Measurements from ENCODE around the gene SYT7.

Gene SYT7

DNA sequence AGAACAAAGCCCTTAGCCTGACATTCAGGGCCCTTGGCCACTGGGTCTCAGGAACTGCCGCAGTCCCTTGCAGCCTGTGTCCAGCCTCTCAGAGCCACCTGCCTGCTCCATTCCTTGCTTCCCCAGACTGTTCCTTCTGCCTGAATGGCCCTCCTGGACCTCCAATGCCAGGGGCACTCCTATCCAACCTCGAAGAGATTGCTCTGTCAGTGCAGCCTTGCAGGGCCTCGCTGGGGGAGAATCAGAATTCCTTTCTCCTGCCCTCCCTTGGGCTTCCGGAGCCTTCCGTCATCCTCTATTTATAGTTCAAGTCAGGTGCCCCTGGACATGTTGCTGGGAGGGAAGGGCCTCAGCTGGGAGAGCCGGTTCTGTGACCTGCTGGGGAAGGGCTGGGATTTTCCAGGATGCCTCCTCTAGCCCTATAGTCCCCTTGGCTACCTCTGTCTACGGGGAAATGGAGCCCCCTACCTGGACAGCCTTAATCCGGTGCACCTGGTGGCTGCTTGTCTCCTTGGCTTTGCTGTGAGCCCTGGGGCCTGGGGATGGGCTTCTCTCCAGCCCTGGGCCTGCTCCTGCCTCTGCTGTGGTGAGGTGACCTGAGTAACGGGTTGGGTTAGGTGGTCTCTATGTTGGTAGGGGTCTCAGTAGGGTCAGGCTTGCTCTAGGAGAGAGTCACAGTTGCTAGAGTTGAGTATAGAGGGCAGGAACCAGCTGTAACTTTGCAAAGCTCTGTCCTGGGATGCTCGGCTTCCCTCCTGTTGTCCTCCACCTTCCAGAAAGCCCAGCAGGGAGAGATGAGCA is 45.9 kb upstream of the SYT7 start:
- in situ Hi-C loops (cut with MboI; ENCODE audit: low sequenced_read_pairs, unreplicated experiment) = no loop called here
- TF ChIP-seq, protein P1, sequence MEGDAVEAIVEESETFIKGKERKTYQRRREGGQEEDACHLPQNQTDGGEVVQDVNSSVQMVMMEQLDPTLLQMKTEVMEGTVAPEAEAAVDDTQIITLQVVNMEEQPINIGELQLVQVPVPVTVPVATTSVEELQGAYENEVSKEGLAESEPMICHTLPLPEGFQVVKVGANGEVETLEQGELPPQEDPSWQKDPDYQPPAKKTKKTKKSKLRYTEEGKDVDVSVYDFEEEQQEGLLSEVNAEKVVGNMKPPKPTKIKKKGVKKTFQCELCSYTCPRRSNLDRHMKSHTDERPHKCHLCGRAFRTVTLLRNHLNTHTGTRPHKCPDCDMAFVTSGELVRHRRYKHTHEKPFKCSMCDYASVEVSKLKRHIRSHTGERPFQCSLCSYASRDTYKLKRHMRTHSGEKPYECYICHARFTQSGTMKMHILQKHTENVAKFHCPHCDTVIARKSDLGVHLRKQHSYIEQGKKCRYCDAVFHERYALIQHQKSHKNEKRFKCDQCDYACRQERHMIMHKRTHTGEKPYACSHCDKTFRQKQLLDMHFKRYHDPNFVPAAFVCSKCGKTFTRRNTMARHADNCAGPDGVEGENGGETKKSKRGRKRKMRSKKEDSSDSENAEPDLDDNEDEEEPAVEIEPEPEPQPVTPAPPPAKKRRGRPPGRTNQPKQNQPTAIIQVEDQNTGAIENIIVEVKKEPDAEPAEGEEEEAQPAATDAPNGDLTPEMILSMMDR (IDR thresholded peaks at IDR 0.05; ENCODE audit: borderline replicate concordance, control extremely low read depth, extremely low read depth, insufficient read depth, missing control alignments) = no peak
- DNase-seq (ENCODE audit: low spot score) = no peak

DNA sequence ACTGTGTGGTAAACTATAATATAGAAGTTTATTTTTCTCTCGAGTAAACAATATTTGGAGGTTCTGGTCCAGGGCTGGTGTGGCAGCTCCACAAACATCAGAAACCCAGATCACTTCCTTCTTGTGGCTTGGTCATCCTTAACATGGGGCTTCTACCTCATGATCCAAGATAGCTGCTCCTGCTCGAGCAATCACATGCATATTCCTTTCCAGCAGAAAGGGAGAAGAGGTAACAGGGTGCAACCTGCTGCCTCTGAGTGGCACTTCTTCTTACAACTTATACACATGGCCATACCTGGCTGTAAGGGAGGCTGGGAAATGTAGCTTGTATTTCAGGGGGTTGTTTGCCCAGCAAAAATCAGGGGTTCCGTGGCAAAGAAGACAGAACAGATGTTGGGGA is 44.6 kb upstream of the SYT7 start:
- no peak for DNase-seq (ENCODE audit: low spot score)
- TF ChIP-seq, protein P1 (IDR thresholded peaks at IDR 0.05; ENCODE audit: borderline replicate concordance, control extremely low read depth, extremely low read depth, insufficient read depth, missing control alignments) = no peak
- in situ Hi-C loops (cut with MboI; ENCODE audit: low sequenced_read_pairs, unreplicated experiment) = no loop called here

DNA sequence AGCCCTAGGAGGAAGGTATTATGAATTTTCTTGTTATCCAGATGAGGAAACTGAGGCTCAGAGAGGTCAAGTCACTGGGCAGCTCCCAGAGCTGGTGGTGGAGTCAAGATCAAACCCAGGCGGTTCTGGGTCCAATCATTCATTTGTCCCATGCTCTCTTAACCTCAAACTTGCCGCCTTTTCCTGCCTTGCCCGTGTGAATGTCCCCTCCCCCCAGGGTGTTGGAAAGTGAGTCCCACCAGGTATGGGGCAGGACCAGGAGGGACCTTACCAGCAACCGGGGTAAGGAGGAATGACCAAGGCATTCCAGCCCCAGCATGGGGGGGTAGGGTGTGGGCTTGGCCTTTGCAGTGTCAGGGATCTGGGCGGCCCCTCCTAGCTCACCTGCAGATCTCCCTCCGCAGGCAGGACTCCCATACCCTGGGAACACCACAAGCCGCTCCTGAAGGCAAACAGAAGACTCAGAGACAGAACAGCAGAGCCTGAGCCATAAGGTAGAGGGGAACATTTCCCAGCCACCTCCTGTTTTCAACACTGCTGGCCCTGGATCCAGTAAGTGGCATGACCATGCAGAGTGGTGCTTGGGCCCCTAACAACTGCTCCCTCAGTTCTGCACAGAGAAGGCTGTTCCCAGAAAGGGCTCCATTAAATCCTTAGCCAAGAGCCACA is 41.2 kb upstream of the SYT7 start:
- no peak for DNase-seq (ENCODE audit: low spot score)
- TF ChIP-seq, protein P1 (IDR thresholded peaks at IDR 0.05; ENCODE audit: borderline replicate concordance, control extremely low read depth, extremely low read depth, insufficient read depth, missing control alignments) = no peak
- in situ Hi-C loops (cut with MboI; ENCODE audit: low sequenced_read_pairs, unreplicated experiment) = no loop called here

GRCh38 chr11:61619471-61620226 is 38.8 kb upstream of the SYT7 start:
- in situ Hi-C loops (cut with MboI; ENCODE audit: low sequenced_read_pairs, unreplicated experiment) = no loop called here
- DNase-seq (ENCODE audit: low spot score) = no peak
- TF ChIP-seq, protein P1 (IDR thresholded peaks at IDR 0.05; ENCODE audit: borderline replicate concordance, control extremely low read depth, extremely low read depth, insufficient read depth, missing control alignments) = no peak

GRCh38 chr11:61618978-61619377 is 38.1 kb upstream of the SYT7 start:
- in situ Hi-C loops (cut with MboI; ENCODE audit: low sequenced_read_pairs, unreplicated experiment) = no loop called here
- DNase-seq (ENCODE audit: low spot score) = no peak
- TF ChIP-seq, protein P1 (IDR thresholded peaks at IDR 0.05; ENCODE audit: borderline replicate concordance, control extremely low read depth, extremely low read depth, insufficient read depth, missing control alignments) = no peak

- TF ChIP-seq, protein P1 (IDR thresholded peaks at IDR 0.05; ENCODE audit: borderline replicate concordance, control extremely low read depth, extremely low read depth, insufficient read depth, missing control alignments) = no peak
- in situ Hi-C loops (cut with MboI; ENCODE audit: low sequenced_read_pairs, unreplicated experiment) = no loop called here
Observed at GRCh38 chr11:61617515-61617914, 36.6 kb upstream of the SYT7 start.

More at GRCh38 chr11:61617515-61617914, 36.6 kb upstream of the SYT7 start:
- DNase-seq (ENCODE audit: low spot score) = no peak

All from GM13976 (cell line).